ENCODE results near the gene CSMD2. TPM values are rescaled to one million over a fixed set of nuclear protein-coding genes. Genes with fewer than 3 reads are reported as not detected.

The CSMD2 gene
- total RNA-seq, 1 donor from 2014 or later = 2.6 TPM

- Mint-ChIP-seq H3K27me3 (ENCODE audit: insufficient read depth, low read depth) (peaks cover 5% of the 10 kb centered on the region), H3K27ac (no peak overlapping the region), H3K36me3 (no peaks in the 10 kb centered on the region), H3K4me3 (no peak overlapping the region), H3K9me3 (peaks cover 1% of the 10 kb centered on the region), H3K4me1 (no peaks in the 10 kb centered on the region)
- Histone ChIP-seq H3K4me2 (no peak overlapping the region), H3K9ac (no peak overlapping the region), H3K4me1 (peaks cover 8% of the 10 kb centered on the region), H3K27ac (no peak overlapping the region), H3K4me3 (no peak overlapping the region), H3K9me3 (ENCODE audit: low read depth) (no peaks in the 10 kb centered on the region), H3K36me3 (no peaks in the 10 kb centered on the region), H4K20me1 (ENCODE audit: low read depth) (no peaks in the 10 kb centered on the region), H3K27me3 (no peaks in the 10 kb centered on the region), H3F3A (ENCODE audit: low read depth) (no peaks in the 10 kb centered on the region), H3K79me2 (ENCODE audit: low read depth) (no peaks in the 10 kb centered on the region), H2AFZ (replicated peaks) (no peak overlapping the region)
- no peak for DNase-seq (ENCODE audit: low spot score)
- TF ChIP-seq CTCF (IDR thresholded peaks at IDR 0.05) = no peak
- no peak for TF ChIP-seq EZH2 (IDR thresholded peaks at IDR 0.05)
- TF ChIP-seq EZH2phosphoT487 (IDR thresholded peaks at IDR 0.05) = no peak
Measured at GRCh38 chr1:34108711-34109110, 56.3 kb downstream of the CSMD2 start.

- no peaks in the 10 kb centered on the region for H3K79me2 ChIP-seq (ENCODE audit: low read depth)
Measured at GRCh38 chr1:34108269-34108668, 56.8 kb downstream of the CSMD2 start.

GRCh38 chr1:34101151-34101550 lies 63.9 kb downstream of the CSMD2 start:
- H3K27ac Mint-ChIP-seq = no peak overlapping the region
- Histone ChIP-seq H4K20me1 (ENCODE audit: low read depth) (no peaks in the 10 kb centered on the region), H3K27ac (no peak overlapping the region), H3K79me2 (ENCODE audit: low read depth) (no peaks in the 10 kb centered on the region), H2AFZ (replicated peaks) (no peak overlapping the region), H3K36me3 (no peaks in the 10 kb centered on the region), H3K4me3 (no peak overlapping the region), H3K4me2 (no peak overlapping the region), H3K4me1 (peaks cover under 1% of the 10 kb centered on the region), H3K9ac (no peak overlapping the region), H3F3A (ENCODE audit: low read depth) (no peaks in the 10 kb centered on the region), H3K27me3 (no peaks in the 10 kb centered on the region), H3K9me3 (ENCODE audit: low read depth) (no peaks in the 10 kb centered on the region)
- DNase-seq (ENCODE audit: low spot score) = no peak
- TF ChIP-seq EZH2 (IDR thresholded peaks at IDR 0.05) = no peak
- TF ChIP-seq EZH2phosphoT487 (IDR thresholded peaks at IDR 0.05) = no peak
- no peak for TF ChIP-seq CTCF (IDR thresholded peaks at IDR 0.05)
- no peaks in the 10 kb centered on the region for H3K9me3 Mint-ChIP-seq
- H3K4me1 Mint-ChIP-seq = no peaks in the 10 kb centered on the region
- H3K27me3 Mint-ChIP-seq (ENCODE audit: insufficient read depth, low read depth) = no peaks in the 10 kb centered on the region
- H3K4me3 Mint-ChIP-seq = no peak overlapping the region
- H3K36me3 Mint-ChIP-seq = no peaks in the 10 kb centered on the region

More at GRCh38 chr1:34108269-34108668, 56.8 kb downstream of the CSMD2 start:
- TF ChIP-seq EZH2phosphoT487 (IDR thresholded peaks at IDR 0.05) (no peak), CTCF (IDR thresholded peaks at IDR 0.05) (no peak), EZH2 (IDR thresholded peaks at IDR 0.05) (no peak)
- no peak overlapping the region for H3K9ac ChIP-seq
- Mint-ChIP-seq H3K27me3 (ENCODE audit: insufficient read depth, low read depth) (peaks cover 5% of the 10 kb centered on the region), H3K36me3 (no peaks in the 10 kb centered on the region), H3K9me3 (no peaks in the 10 kb centered on the region), H3K4me3 (no peak overlapping the region), H3K27ac (no peak overlapping the region), H3K4me1 (no peaks in the 10 kb centered on the region)
- H3K27me3 ChIP-seq = no peaks in the 10 kb centered on the region
- DNase-seq (ENCODE audit: low spot score) = no peak
- H3K9me3 ChIP-seq (ENCODE audit: low read depth) = no peaks in the 10 kb centered on the region
- H4K20me1 ChIP-seq (ENCODE audit: low read depth) = no peaks in the 10 kb centered on the region
- no peak overlapping the region for H3K27ac ChIP-seq
- no peak overlapping the region for H2AFZ ChIP-seq (replicated peaks)
- no peak overlapping the region for H3K4me2 ChIP-seq
- no peaks in the 10 kb centered on the region for H3F3A ChIP-seq (ENCODE audit: low read depth)
- no peak overlapping the region for H3K4me3 ChIP-seq
- H3K36me3 ChIP-seq = no peaks in the 10 kb centered on the region
- H3K4me1 ChIP-seq = peaks cover 8% of the 10 kb centered on the region

Data from neural progenitor cell (in vitro differentiated cells).